HG03575 (cell line): Measurements from ENCODE around the gene HCFC1.

ENCODE experiments used
- ATAC-seq: cut with Tn5 transposase; IDR thresholded peaks from one replicate; pipeline ENCODE4 v1.9.1; 2021; ENCODE audit not compliant: unreplicated experiment, insufficient number of reproducible peaks, low FRiP score; ENCODE audit errors: extremely low read depth

HCFC1 gene

DNA sequence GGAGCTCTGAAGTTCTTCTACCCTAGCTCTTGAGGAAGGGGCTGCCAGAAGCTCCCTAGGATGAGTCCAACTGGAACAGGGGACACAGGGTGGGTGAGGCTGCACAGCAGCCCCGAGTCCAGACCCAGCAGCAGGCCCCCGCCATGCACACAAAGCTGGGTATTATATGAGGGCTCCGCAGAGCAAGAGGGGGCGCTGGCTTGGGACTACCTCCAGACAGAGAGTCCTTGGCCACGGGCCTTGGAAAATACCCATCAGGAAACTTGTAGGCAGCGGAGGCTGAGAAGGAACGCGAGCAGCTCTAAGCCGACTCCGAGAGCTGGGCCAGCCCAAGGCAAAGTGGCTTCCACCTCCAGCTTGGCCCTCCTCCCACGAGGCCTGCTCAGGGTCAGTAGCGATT is 8.1 kb downstream of the HCFC1 start:
- ATAC-seq: no peak

DNA sequence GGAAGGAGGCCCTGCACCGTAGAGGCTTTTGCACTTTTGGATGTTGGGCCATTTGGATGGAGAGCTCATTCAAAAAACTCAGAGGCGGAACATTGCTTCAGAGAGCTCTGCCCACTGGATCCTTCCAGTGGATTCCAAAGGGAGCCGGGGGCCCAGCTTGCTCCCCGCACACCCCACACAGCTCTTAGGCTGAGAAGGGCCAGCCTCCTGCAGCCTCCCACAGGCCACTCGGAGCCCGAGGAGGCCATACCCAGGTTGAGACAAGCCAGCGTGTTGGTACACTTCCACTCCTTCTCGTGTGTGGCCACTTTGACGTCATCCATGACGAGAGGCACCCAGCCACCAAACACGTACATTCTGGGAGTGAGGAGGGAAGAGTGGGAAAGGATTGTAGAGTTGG is 10.3 kb downstream of the HCFC1 start:
- ATAC-seq: no peak

DNA sequence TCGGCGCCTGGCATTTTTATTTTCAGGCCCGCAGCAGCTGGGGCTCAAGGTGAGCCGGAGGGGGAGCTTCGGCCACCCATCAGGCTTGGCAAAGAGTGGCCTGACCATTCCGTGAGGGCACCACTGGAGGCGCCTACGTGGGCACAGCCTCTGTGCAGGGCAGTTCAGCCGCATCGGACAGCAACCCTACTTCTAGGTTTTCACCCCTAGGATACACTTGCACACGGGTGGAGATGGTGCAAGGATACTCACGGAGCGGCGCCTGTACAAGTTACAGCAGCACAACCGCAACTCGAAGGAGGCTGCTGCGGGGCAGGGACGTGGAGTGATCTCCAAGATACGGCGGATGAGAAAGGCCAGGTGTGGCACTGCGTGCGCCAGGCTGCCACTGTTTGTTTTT is 10.8 kb downstream of the HCFC1 start:
- no peak for ATAC-seq

DNA sequence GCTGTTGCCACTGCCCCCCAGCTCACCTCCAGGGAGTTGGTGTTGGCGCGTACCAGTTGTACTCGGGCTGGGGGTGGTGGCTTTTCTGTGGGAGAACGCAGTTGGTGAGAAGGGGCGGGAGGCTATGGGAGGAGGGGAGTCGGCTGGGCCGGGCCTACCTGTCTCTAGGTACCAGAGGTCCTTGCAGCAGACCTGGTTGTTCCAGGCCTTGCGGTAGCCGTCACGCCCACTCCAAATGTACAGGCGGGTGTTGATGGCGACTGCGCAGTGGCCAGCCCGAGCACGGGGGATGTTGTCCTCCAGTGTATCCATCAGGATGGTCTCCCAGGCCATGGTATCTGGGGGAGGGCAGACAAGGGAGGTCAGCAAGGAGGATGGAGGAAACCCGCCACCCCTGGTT is 11.5 kb downstream of the HCFC1 start:
- no peak for ATAC-seq

DNA sequence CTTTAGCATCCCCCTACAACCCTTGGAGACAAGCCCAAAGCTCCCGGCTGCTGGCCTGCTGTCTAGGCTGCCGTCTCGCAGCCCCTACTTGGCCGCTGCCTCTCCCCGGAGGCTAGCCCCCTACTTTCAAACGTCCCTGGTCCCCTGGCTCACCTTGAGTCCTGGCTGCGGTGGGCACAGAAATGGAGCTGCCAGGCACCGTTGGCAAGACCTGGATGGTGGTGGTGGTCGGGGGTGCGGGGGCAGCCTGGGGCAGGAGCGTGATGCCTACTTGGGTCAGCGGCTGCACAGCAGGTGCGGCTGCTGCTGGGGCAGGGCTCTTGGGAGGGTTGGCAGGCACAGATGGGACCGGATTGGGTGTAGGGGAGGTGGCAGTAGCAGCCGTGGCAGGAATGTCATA is 12.0 kb downstream of the HCFC1 start:
- no peak for ATAC-seq

DNA sequence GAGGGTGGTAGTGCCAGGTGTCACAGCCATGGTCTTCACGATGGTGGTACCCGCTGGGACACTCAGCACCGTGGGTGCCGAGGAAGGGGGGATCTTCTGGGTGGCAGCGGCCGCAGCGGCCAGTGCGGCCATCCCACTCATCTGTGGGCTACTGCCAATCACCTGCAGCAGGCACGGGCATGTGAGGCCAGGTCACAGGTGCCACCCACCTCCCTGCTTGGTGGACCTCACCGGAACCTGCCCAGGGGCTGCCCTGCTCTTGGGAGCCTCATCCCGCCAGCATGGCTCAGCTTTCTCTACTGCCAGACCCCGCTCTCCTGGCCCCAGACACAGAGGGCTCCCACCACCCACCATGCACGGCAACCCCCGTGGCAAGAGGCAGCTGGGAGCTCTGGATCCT is 13.0 kb downstream of the HCFC1 start:
- no peak for ATAC-seq

DNA sequence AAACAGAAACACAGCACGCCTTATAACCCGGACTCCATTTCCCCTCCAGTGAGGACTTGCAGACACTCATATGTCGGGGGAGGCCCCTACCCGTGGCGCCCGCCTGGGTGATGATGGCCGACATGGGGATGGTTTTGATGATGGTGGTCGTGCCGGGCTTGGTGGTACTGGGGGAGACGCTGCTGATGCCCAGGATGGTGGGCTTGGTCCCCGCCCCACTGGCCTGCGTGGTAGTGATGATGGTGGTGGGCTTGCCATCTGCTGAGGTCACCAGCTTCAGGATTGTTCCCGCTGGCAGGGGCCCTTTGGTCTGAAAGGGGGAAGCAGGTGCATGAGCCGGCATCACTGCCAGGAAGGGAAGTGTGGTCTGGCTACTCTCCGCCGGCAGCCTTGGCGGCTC is 14.4 kb downstream of the HCFC1 start:
- no peak for ATAC-seq

DNA sequence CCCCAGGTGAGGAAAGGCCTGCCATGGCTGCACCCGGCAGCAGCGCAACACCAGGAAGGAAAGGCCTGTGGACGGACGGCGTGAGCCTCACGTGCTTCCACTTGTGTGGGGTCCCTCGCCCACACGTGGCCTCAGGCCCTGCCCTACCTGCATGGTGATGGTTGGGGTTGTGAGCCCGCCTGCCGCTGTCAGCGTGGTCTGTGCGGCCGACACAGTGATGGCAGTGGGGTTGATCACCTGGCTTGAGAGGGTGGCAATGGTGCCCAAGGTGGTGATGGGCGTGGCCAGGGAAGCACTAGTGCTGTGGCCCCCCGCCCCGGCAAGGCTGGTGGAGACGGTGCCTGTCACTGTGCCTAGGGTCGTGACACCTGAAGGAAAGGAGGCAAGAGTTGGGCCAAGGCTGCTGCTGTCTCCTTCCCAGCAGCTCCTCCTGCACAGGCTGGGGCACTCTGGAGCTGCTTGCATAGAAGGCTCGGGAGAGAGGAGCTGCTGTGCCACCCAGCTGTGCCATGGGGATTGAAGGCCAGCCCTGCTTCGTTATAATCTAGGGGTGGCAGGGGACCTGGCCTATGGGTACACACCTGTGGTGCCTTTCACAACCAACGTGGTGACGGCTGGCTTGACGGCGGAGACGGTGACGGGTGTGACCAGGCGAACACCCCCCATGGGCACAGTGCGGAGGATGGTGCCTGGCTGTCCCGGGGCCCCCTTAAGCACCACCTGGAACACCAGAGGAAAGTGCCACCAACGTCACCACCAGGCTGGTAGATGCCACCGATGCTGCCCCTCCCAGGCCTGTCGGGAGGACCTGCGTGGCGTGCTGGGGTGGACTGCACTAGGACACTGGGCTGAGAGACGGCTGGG is 15.3 kb downstream of the HCFC1 start:
- no peak for ATAC-seq

DNA sequence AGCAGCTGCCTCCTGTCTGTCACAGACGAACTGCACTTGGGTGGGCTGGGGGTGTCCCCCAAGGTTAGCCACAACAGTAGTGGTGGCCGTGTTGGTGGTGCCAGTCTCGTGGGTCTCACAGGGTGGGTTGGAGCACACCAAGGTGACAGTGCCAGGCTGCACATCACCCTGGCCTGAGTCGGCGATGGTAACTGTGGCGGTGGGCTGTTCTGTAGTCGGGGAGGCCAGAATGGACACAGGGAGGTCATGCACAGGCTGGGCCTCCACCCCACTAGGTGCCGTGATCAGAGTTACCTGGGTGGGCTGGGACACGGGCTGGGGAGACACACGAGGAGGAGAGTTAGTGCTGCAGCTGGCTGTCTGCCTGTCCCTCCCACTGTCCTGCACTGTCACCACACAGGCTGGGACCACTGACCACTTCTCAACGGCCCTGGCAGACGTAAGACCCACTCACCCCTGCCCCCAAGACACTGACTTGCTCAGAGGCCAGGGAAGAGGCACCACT is 16.3 kb downstream of the HCFC1 start:
- no peak for ATAC-seq

DNA sequence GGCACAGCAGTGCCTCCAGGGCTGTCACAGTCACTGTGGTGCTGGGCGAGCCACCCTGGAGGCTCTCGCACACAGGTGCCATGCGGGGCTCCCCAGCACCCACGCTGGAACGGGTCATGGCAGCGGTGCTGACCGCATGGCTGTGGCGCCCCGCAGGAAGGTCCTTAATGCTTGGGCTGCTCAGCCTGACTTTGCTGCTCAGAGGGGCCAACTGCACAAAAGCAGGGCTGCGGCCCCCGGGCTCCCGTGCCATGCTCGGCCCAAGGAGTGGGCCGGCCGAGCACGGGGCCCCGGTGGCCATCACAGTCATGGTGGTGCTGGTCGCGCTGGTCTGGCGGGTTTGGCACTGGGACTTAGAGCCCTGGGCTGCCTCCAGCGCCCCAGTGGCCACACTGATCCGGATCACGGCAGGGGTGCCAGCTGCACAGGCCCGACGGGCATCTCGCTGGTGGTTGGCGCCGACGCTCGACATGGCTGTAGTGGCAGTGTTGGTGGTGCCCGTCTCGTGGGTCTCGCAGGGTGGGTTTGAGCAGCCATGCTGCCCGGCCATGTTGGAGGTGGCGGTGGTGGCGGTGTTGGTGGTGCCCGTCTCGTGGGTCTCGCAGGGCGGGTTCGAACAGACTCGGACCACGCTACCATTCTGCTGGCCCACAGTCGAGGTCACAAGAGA is 16.9 kb downstream of the HCFC1 start:
- no peak for ATAC-seq

DNA sequence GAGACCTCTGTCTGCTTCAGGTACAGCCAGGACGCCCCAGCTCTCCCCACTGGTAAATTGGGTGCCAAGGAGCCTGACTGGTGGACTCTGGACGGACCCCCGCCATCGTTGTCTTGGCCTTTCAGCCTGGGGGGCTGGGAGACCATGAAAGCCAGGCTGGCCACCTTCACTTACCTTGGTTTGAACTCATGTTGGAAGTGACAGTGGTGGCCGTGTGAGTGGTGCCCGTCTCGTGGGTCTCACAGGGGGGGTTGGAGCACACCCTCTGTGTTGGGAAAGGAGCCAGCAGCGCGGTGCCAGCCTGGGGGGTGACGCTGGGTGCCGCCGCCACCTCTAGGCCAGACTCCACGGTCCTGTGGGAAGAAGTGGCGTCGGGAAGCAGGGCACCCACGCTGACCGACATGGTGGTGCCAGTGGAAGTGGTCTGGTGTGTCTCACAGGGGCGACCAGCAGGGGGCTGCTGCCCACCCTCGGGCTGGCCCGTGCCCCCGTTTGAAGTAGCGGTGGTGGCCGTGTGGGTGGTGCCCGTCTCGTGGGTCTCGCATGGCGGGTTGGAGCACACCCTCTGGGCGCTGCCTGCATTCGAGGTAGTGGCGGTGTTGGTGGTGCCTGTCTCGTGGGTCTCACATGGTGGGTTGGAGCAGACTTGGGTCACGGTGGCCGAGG is 17.6 kb downstream of the HCFC1 start:
- no peak for ATAC-seq

DNA sequence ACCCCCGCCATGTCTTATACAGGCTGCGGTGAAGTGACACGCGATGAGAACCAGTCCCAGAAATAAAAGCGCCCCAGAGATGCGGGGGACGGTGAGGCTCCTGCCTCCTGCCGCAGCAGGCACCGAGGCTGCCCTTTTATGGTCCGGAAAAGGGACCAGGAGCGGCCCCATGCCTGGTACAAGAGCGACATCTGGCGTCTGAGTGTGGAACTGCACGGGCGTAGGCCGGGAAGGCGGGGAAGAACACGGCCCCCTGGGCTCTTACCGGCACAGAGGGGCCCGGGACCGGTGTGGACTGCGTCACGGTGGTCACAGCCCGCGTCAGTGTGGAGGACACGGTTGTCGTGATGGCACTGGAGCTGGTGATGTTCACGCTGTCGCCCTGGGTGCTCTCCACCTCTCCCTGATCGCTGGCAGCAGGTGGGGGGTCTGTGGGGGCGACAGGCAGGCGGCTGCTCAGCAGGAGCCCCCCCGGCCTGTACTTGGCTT is 18.2 kb downstream of the HCFC1 start:
- no peak for ATAC-seq

DNA sequence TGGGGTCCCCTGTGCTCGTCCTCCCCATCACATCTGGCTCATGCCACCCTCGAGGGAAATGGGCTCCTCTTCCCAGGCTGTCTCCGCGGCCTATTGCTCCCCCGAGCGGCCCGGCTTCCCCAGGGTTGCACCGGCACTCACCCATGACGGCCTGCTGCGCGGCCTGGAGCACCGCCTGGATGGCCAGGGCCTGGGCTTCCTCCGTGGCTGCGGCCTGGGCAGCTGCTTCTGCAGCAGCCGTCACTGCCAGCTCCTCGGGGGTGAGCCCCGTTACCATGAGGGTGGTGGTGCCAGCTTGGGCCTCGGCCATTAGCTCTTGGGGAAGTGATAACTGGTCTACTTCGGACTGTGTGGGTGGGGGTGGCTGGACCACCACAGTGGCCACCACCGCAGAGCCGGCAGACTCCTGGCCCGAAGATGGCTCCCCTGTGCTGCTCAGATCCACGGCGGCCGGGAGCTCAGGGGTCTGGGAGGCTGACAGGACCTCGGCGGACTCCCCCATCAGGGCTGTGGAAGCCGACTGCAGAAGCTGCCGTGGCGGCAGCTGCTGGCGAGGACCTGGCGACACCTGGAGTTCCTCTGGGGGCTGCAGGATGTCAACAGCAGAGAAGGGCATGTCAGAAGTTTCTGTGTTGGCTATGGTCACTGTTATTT is 19.1 kb downstream of the HCFC1 start:
- ATAC-seq: no peak

DNA sequence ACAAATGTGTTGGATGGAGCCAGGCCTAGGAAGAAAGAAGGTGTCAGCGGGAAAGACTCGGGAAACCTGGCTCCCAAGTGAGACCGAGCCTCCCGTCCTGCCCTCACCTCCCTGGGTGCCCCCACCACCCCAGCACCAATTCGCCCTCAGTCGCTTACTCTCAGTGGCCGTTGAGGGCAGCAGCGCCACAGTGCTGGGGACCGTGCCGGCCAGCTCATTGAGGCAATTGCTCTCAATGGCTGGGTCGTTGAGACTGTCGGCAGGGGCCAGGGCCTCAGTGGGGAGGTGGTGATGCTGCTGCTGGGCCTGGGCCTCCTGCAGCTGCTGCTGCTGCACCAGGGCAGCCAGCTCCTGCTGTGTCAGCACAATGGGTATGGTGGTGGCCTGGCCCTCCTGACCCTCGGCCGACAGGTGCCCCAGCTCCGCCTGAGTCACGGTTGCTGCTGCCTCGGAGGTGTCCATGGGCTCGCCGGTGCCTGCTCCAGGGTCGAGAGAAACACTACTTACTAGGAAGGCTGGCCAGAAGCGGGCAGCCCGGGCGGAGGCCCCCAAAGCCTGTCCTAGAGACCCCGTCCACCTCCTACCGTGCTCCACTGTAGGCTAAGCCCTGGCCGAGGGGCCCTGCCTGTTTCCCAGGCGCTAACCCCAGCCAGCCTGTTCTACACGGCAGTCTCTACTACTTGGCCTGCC is 19.8 kb downstream of the HCFC1 start:
- ATAC-seq: no peak

DNA sequence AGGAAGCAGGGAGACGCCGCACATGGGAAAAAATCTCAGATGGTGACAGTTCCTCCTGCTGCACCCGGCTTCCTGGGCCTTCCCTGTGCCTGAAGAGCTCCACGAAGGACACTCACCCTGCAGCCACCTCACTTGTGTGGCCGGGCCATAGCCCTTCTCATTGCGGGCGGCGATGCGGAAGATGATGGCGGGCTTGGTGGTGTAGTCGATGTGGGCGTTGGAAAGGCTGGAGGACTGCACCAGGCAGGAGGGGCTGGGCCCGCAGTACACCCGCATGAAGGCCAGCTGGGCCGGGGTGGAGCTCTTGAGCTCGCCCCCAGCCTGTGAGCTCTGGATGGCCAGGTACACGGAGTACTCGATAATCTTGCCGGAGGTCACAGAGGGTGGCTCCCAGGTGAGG is 21.5 kb downstream of the HCFC1 start:
- ATAC-seq: no peak

DNA sequence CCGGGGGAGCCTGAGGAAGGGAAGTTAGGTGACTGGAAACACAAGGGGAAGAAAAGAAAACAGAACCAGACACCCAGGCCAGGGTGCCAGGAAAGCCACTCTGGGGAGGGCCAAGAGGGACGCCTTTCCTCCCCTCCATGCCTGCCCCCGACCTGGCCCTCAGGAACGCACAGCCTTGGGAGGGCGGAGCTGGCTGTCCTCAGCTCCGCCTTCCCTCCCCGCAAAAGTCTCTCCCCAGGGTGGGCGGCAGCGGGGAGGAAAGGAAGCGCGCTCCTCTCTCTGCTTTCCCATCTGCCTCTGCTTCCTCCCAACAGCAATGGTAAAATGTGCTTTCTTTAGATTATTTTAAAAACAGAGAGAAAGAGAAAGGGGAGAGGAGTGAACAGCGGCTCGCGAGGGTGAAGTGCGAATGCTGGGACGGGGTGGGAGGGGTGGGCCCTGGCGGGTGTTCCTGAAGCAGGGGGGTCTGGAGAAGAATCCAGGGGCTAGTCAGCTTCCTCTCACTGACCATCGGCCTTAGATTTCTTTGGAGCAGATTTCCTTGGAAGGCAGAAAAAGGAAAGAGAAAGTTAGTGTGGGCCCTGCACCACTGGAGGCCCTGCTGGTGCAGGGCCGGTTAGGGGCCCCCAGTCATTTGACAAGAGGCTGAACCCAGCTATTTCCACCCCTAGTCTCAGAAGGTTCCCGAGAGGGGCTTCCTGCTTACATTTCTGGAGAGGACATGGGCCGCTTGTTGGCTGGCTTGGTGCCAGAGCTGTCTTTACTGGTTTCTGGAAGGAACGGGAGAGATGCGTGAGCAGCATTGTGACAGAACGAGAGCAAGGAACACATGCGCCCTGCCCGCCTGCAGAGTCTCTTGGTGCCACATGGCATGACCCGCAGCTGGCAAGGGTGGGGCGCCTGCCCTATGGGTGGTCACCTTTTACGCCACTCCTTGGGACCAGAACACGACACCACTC is 22.5 kb downstream of the HCFC1 start:
- ATAC-seq: no peak

DNA sequence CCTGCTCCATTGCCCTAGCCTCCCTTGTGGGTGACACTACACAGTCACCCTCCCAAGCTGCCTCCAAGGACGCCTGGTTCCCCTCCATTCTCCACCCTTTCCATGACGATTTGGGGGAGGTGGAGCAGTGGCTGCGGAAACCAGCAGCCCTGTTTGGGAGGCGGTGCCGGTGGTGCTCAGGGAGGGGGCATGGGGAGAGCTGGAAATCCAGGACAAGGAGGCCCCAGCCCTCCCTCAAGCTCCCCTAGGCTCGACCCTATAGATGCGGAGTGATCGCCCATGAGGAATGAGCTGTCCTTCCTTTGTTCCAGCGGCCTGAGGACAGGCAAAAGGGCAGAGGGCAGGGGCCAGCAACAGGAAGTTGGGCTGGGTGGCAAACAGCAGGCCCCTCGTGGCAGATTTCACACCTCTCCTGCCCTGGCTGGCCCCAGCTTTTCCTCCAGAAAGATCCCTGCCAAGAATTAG is 23.6 kb downstream of the HCFC1 start:
- no peak for ATAC-seq
